ENCODE results near the gene NEU4.

GRCh38 chr2:241811952-241812729 is 3.1 kb downstream of the NEU4 start:
- TF ChIP-seq, protein P1, sequence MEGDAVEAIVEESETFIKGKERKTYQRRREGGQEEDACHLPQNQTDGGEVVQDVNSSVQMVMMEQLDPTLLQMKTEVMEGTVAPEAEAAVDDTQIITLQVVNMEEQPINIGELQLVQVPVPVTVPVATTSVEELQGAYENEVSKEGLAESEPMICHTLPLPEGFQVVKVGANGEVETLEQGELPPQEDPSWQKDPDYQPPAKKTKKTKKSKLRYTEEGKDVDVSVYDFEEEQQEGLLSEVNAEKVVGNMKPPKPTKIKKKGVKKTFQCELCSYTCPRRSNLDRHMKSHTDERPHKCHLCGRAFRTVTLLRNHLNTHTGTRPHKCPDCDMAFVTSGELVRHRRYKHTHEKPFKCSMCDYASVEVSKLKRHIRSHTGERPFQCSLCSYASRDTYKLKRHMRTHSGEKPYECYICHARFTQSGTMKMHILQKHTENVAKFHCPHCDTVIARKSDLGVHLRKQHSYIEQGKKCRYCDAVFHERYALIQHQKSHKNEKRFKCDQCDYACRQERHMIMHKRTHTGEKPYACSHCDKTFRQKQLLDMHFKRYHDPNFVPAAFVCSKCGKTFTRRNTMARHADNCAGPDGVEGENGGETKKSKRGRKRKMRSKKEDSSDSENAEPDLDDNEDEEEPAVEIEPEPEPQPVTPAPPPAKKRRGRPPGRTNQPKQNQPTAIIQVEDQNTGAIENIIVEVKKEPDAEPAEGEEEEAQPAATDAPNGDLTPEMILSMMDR (conservative IDR thresholded peaks at IDR 0.05; ENCODE audit: low read depth, low read length) = no peak
- TF ChIP-seq FOS (IDR thresholded peaks at IDR 0.05; ENCODE audit: low read depth, low read length) (no peak), CEBPB (IDR thresholded peaks at IDR 0.05; ENCODE audit: low read depth, low read length) (no peak)
